H9 (cell line): ENCODE measurements around the gene COLEC12. TPM values are rescaled to one million over a fixed set of nuclear protein-coding genes. Genes with fewer than 3 reads are reported as not detected.

ENCODE experiments used
- DNase-seq: peaks from one replicate; pipeline ENCODE4 v3.0.0-alpha.2; 2017
- H2AFZ ChIP-seq: one replicate; pipeline ENCODE4 v1.6.1; 2013; ENCODE audit warnings: mild to moderate bottlenecking, low read length, control low read depth, moderate library complexity
- H2AK5ac ChIP-seq: 2 replicates; pipeline ENCODE4 v1.6.1; 2013; ENCODE audit warnings: low read length, control low read depth, mixed read lengths; ENCODE audit not compliant: insufficient read length
- H2BK120ac ChIP-seq: one replicate; pipeline ENCODE4 v1.6.1; 2013; ENCODE audit warnings: low read depth, mild to moderate bottlenecking, low read length, control low read depth, inconsistent platforms; ENCODE audit not compliant: poor library complexity, severe bottlenecking
- H2BK12ac ChIP-seq: 2 replicates; pipeline ENCODE4 v1.6.1; 2013; ENCODE audit warnings: low read length, control low read depth, mixed read lengths, low read depth; ENCODE audit not compliant: insufficient read length
- H2BK15ac ChIP-seq: 2 replicates; pipeline ENCODE4 v1.6.1; 2013; ENCODE audit warnings: low read depth, low read length, control low read depth
- H2BK20ac ChIP-seq: one replicate; pipeline ENCODE4 v1.6.1; 2013; ENCODE audit warnings: low read depth, mild to moderate bottlenecking, low read length, control low read depth, inconsistent platforms; ENCODE audit not compliant: poor library complexity, severe bottlenecking
- H2BK5ac ChIP-seq: 2 replicates; pipeline ENCODE4 v1.6.1; 2013; ENCODE audit warnings: low read length, control low read depth, mixed read lengths; ENCODE audit not compliant: insufficient read length
- H3K14ac ChIP-seq: 2 replicates; pipeline ENCODE4 v1.6.1; 2013; ENCODE audit warnings: low read length, control low read depth; ENCODE audit not compliant: insufficient read depth
- H3K18ac ChIP-seq: 2 replicates; pipeline ENCODE4 v1.6.1; 2013; ENCODE audit warnings: low read depth, mild to moderate bottlenecking, mixed read lengths, low read length, control low read depth; ENCODE audit not compliant: insufficient read length
- H3K23ac ChIP-seq: 2 replicates; pipeline ENCODE4 v1.6.1; 2013; ENCODE audit warnings: low read length, control low read depth, mixed read lengths, low read depth; ENCODE audit not compliant: insufficient read length
- H3K23me2 ChIP-seq: 2 replicates; pipeline ENCODE4 v1.6.1; 2013; ENCODE audit warnings: low read depth, mild to moderate bottlenecking, mixed read lengths, low read length, control low read depth; ENCODE audit not compliant: insufficient read length, poor library complexity, severe bottlenecking
- H3K27ac ChIP-seq: 2 replicates; pipeline ENCODE4 v1.5.1; 2013; ENCODE audit warnings: low read length, control low read depth, mixed read lengths, low read depth; ENCODE audit not compliant: insufficient read length
- H3K27me3 ChIP-seq: 2 replicates; pipeline ENCODE4 v1.6.1; 2013; ENCODE audit warnings: low read length, control low read depth, inconsistent platforms; ENCODE audit not compliant: insufficient read depth
- H3K4ac ChIP-seq: 2 replicates; pipeline ENCODE4 v1.6.1; 2013; ENCODE audit warnings: low read depth, mild to moderate bottlenecking, control low read depth, inconsistent platforms, low read length, moderate library complexity
- H3K4me1 ChIP-seq: 2 replicates; pipeline ENCODE4 v1.6.1; 2013; ENCODE audit warnings: low read length, control low read depth, inconsistent platforms; ENCODE audit not compliant: insufficient read depth
- H3K4me2 ChIP-seq: 2 replicates; pipeline ENCODE4 v1.6.1; 2013; ENCODE audit warnings: low read length, control low read depth, mixed read lengths; ENCODE audit not compliant: insufficient read length, insufficient read depth
- H3K56ac ChIP-seq: 2 replicates; pipeline ENCODE4 v1.6.1; 2013; ENCODE audit warnings: low read depth, mild to moderate bottlenecking, mixed read lengths, low read length, control low read depth; ENCODE audit not compliant: insufficient read length
- H3K79me1 ChIP-seq: 2 replicates; pipeline ENCODE4 v1.6.1; 2013; ENCODE audit warnings: low read depth, mild to moderate bottlenecking, moderate library complexity, low read length, control low read depth, inconsistent platforms; ENCODE audit not compliant: insufficient read depth, poor library complexity, severe bottlenecking
- H3K79me2 ChIP-seq: 2 replicates; pipeline ENCODE4 v1.6.1; 2013; ENCODE audit warnings: low read length, control low read depth, inconsistent platforms; ENCODE audit not compliant: insufficient read depth
- H3K9ac ChIP-seq: 2 replicates; pipeline ENCODE4 v1.6.1; 2013; ENCODE audit warnings: low read length, control low read depth, mixed read lengths; ENCODE audit not compliant: insufficient read length; ENCODE audit errors: extremely low read depth
- H3K9me3 ChIP-seq: one replicate; pipeline ENCODE4 v1.6.1; 2013; ENCODE audit warnings: low read depth, low read length, inconsistent platforms; ENCODE audit not compliant: control insufficient read depth
- H3T11ph ChIP-seq: one replicate; pipeline ENCODE4 v1.6.1; 2013; ENCODE audit warnings: mild to moderate bottlenecking, low read length, control low read depth, inconsistent platforms
- H4K20me1 ChIP-seq: one replicate; pipeline ENCODE4 v1.6.1; 2013; ENCODE audit not compliant: control insufficient read depth, insufficient read length, insufficient read depth
- H4K5ac ChIP-seq: 2 replicates; pipeline ENCODE4 v1.6.1; 2013; ENCODE audit warnings: low read depth, mild to moderate bottlenecking, mixed read lengths, low read length, control low read depth; ENCODE audit not compliant: insufficient read length
- H4K8ac ChIP-seq: replicated peaks from 2 replicates; pipeline ENCODE4 v1.6.1; 2013; ENCODE audit warnings: low read length, control low read depth, mixed read lengths, low read depth; ENCODE audit not compliant: insufficient read length
- H4K91ac ChIP-seq: 2 replicates; pipeline ENCODE4 v1.6.1; 2013; ENCODE audit warnings: low read depth, mild to moderate bottlenecking, moderate library complexity, mixed read lengths, low read length, control low read depth; ENCODE audit not compliant: insufficient read length
- H3K27ac Mint-ChIP-seq, 3 experiments: 2 replicates in 2 of 3; 3 replicates in 1 of 3; pipeline ENCODE4 v1.8.0; 2020 to 2021; ENCODE audit warnings: mixed read lengths in 3 of 3, mild to moderate bottlenecking in 1 of 3, moderate library complexity in 1 of 3
- H3K27me3 Mint-ChIP-seq: 2 replicates; pipeline ENCODE4 v1.8.0; 2021; ENCODE audit warnings: low read depth, mild to moderate bottlenecking, moderate library complexity, mixed read lengths
- H3K36me3 Mint-ChIP-seq, 3 experiments: 2 replicates in 2 of 3; 3 replicates in 1 of 3; pipeline ENCODE4 v1.8.0; 2020 to 2021; ENCODE audit warnings: low read depth in 3 of 3, mixed read lengths in 3 of 3; ENCODE audit not compliant: insufficient read depth in 1 of 3
- H3K4me1 Mint-ChIP-seq, 2 experiments: 2 replicates each; pipeline ENCODE4 v1.8.0; 2020; ENCODE audit warnings: mixed read lengths in 2 of 2
- H3K4me3 Mint-ChIP-seq, 2 experiments: 2 replicates in 1 of 2; 3 replicates in 1 of 2; pipeline ENCODE4 v1.8.0; 2020 to 2021; ENCODE audit warnings: mild to moderate bottlenecking in 2 of 2, mixed read lengths in 2 of 2, moderate library complexity in 1 of 2
- H3K9me3 Mint-ChIP-seq, 2 experiments: 2 replicates in 1 of 2; 3 replicates in 1 of 2; pipeline ENCODE4 v1.8.0; 2020; ENCODE audit warnings: mild to moderate bottlenecking in 2 of 2, mixed read lengths in 2 of 2, moderate library complexity in 1 of 2
- CTCF ChIP-seq: fragments of 200-600 bp; sonication (generic); conservative IDR thresholded peaks from 3 replicates; pipeline ENCODE4 v1.8.0; 2021; ENCODE audit warnings: antibody characterized with exemption, mild to moderate bottlenecking
- total RNA-seq: library from RNA; stranded (reverse); gene quantifications from 2 replicates; pipeline ENCODE4 v1.2.1, GENCODE V29; 2021

Gene COLEC12
- total RNA-seq, 1 experiment from 2014 or later, result 0.70 TPM

- Histone ChIP-seq H4K8ac (no peak overlapping the region), H3K9me3 (no peaks in the 10 kb centered on the region), H2AFZ (no peak overlapping the region), H3K4ac (no peak overlapping the region), H4K20me1 (no peaks in the 10 kb centered on the region), H2BK20ac (no peak overlapping the region), H4K91ac (no peak overlapping the region), H3K4me2 (no peak overlapping the region), H3K23me2 (no peaks in the 10 kb centered on the region), H3K4me1 (no peaks in the 10 kb centered on the region), H3K14ac (no peak overlapping the region), H4K5ac (no peak overlapping the region), H2BK15ac (no peak overlapping the region), H3K27me3 (no peaks in the 10 kb centered on the region), H3K9ac (no peak overlapping the region), H2BK120ac (no peak overlapping the region), H2BK12ac (no peak overlapping the region), H3K79me2 (no peaks in the 10 kb centered on the region), H2AK5ac (no peak overlapping the region), H3K79me1 (no peaks in the 10 kb centered on the region), H3K27ac (no peak overlapping the region), H3T11ph (no peak overlapping the region), H3K18ac (no peak overlapping the region), H3K56ac (no peak overlapping the region), H2BK5ac (no peak overlapping the region), H3K23ac (no peak overlapping the region)
- TF ChIP-seq CTCF, result no peak
- H3K9me3 Mint-ChIP-seq, result peaks cover 0 to 3% of the 10 kb centered on the region in 2 experiments; a peak in 2 of 5 replicates
- H3K4me1 Mint-ChIP-seq, result peaks cover 13 to 14% of the 10 kb centered on the region in 2 experiments
- H3K27me3 Mint-ChIP-seq, result peaks cover 2% of the 10 kb centered on the region
- no peak for DNase-seq
- H3K4me3 Mint-ChIP-seq, result no peak overlapping the region
- no peak overlapping the region for H3K27ac Mint-ChIP-seq
- no peaks in the 10 kb centered on the region for H3K36me3 Mint-ChIP-seq
Measured at GRCh38 chr18:524466-524865, 24.0 kb upstream of the COLEC12 start.
